KOPT-K1 (cell line): ENCODE results near the gene GSPT2.
"Not testable (repeated sequence)": the region's sequence is repeated elsewhere in the genome, so short reads cannot be mapped to it uniquely, and the experiment has no call there.

ENCODE experiments used
- H3K27ac ChIP-seq: fragments of 200-600 bp; sonication (generic); 2 replicates; pipeline ENCODE4 v1.5.1; 2016; ENCODE audit warnings: antibody characterized with exemption, mild to moderate bottlenecking, low read depth, low read length; ENCODE audit not compliant: poor library complexity, severe bottlenecking
- H3K36me3 ChIP-seq: fragments of 200-600 bp; sonication (generic); 2 replicates; pipeline ENCODE4 v1.5.1; 2017; ENCODE audit warnings: antibody characterized with exemption, mild to moderate bottlenecking, low read length, moderate library complexity; ENCODE audit not compliant: insufficient read depth
- H3K9me3 ChIP-seq: fragments of 200-600 bp; sonication (generic); 2 replicates; pipeline ENCODE4 v1.5.1; 2017; ENCODE audit warnings: antibody characterized with exemption, low read length, mild to moderate bottlenecking; ENCODE audit not compliant: insufficient read depth, poor library complexity, severe bottlenecking

Gene GSPT2

DNA sequence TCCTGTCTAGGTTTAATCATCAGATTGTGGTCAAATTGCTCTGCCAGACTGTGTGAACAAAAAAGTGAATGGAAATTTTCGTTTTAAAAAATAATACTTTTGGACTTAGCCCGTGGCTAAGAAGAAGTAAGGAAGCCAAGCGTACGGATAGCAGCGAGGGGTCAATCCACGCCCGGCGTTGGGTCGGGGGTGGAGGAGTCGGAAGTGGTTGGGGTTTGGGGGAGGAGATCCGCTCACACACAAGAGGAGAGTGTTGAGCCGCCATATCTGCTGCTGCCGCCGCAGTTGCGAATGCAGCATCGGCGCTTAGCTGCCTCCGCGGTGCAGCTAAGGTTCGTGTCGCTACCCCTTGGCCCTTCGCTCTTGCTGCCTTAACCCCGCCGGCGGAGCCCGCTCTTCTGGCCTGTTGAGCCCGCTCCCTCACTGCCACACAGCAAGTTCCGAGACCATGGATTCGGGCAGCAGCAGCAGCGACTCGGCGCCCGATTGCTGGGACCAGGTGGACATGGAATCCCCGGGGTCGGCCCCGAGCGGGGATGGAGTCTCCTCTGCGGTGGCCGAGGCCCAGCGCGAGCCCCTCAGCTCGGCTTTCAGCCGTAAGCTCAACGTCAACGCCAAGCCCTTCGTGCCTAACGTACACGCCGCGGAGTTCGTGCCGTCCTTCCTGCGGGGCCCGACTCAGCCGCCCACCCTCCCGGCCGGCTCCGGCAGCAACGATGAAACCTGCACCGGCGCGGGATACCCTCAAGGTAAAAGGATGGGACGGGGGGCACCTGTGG, at the start of gene GSPT2:
Gene GSPT2, plus strand, starts transcription at position 264 of the 779 bp plus-strand sequence. Its CDS starts 185 bp downstream, at position 449.
- Histone ChIP-seq H3K9me3 (peaks cover 19% of the 10 kb centered on the region), H3K27ac (peak within 1 kb of the TSS; percentile 62), H3K36me3 (peaks cover 10% of the 10 kb centered on the region; the same call in 1 of the 2 replicates)

DNA sequence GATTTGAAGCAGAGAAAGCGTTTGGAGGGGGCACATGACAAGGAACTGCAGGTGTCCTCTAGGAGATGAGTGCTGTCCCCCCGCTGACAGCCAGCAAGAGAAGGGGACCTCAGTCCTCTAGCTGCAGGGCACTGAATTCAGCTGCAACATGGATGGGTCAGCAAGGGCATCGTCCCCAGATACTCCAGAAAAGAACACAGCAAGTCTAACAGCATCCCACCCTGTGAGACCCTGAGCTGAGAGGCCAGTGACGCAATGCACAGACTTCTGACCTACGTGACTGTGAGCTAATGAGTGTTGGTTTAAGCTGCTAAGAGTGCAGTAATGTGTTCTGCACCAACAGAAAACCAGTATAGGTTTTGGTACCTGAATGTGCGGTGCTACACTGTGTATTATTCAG, 49.0 kb upstream of the GSPT2 start:
- H3K27ac ChIP-seq, result no peak overlapping the region
- no peaks in the 10 kb centered on the region for H3K36me3 ChIP-seq

DNA sequence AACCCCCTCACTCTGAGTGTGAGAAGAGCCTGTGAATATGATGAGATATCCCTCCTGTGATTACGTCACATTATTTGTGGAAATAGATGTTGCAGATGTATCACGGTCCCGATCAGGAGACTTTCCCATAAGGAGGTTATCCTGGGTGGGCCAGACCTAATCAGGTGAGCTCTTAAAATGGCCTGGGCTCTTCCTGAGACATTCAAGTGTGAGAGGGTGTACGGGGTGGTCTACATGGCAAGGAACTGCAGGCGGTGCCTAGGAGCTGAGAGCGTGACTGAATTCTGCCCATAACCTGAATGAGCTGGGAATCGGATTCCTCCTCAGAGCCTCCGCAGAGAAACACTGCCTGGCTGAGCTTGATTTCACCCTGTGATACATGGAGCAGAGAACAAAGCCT, 45.8 kb upstream of the GSPT2 start:
- H3K27ac ChIP-seq, result no peak overlapping the region
- no peaks in the 10 kb centered on the region for H3K36me3 ChIP-seq
- H3K9me3 ChIP-seq, result no peaks in the 10 kb centered on the region

More for the DNA sequence above, 49.0 kb upstream of the GSPT2 start:
- no peaks in the 10 kb centered on the region for H3K9me3 ChIP-seq

DNA sequence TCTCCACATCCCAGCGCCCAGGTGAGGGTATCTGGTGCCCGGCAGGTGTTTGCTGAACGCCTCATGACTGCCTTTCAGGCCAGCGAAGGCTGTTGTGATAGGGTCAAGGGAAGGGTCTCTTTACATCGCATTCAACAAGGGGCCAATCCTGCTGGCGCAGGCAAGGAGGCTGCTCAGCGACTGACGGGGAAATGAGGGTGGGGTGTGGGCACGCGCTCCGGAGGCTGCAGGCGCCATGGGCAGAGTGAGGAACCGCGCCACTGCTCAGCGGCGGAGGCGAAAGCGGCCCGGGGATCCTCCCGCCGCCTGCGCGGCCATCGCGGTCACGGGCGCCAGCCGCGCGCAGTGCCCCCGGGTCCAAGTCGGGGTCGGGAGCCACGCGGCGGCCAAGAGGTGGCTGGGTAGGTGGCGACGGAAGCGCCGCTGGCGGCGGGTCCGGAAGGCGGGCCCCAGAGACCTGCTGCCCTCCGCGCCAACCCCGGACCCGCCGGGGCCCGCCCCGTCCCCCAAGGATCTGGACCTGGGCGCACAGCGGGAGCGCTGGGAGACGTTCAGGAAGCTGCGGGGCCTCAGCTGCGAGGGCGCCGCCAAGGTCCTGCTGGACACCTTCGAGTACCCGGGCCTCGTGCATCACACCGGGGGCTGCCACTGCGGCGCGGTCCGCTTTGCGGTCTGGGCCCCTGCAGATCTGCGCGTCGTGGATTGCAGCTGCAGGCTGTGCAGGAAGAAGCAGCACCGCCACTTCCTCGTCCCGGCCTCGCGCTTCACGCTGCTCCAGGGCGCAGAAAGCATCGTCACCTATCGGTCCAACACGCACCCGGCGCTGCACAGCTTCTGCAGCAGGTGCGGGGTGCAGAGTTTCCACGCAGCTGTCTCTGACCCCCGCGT, 32.7 kb upstream of the GSPT2 start, which contains the start of gene CENPVL1:
Gene CENPVL1, plus strand, starts transcription at position 236 of the 888 bp plus-strand sequence. Its CDS starts 0 bp downstream, at position 236.
- not testable (repeated sequence) for H3K9me3 ChIP-seq, H3K36me3 ChIP-seq, H3K27ac ChIP-seq

DNA sequence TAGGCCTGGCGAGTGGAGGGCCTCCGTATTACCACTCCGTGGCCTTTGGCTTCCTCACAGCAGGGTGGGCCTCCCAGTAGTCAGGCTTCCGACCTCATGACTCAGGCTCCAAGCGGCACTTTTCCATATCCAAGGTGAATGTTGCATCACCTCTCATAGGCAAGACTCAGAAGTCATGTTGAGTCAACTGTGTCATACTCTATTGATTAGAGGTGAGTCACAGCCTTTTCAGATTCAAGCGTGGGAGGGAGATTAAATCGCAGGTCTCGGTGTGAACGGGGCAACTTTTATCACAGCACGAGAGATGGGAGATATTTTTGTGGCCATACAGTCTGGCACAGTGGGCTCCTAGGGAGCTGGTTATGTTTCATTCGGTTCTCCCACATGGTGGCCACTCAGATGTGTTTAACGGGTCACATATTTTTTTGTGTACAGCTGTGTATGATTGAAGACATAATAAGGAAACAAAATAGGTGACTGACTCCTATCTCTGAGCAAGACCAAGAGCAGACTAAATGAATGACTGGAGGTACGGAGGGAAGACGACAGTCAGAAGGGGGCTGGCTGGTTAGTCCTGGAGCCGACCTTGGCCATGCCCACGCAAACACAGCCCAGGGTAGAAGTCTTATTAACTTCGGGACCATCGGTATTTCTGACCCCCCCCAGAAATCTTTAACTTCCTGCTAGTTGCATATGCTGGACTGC, 30.1 kb upstream of the GSPT2 start:
- not testable (repeated sequence) for H3K36me3 ChIP-seq, H3K27ac ChIP-seq, H3K9me3 ChIP-seq

DNA sequence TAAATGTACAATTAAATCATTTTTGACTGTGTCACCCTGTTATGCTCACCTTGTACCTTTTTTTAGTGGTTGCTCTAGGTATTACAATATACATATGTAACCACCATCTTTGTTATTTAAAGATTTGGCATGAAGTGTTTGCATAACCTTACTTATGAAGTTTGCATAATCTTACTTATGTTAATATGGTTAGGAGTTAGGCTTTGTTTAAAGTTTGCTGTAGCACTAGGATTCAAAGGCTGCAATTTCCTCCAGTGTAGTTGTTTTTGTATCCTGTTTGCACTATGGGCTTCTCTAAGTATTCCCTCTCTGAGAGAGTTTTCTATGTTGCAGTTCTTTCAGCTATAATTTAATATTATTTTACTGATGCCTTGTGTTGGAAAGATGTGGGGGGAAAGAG, 15.0 kb upstream of the GSPT2 start:
- no peak overlapping the region for H3K27ac ChIP-seq
- no peaks in the 10 kb centered on the region for H3K9me3 ChIP-seq
- no peaks in the 10 kb centered on the region for H3K36me3 ChIP-seq

DNA sequence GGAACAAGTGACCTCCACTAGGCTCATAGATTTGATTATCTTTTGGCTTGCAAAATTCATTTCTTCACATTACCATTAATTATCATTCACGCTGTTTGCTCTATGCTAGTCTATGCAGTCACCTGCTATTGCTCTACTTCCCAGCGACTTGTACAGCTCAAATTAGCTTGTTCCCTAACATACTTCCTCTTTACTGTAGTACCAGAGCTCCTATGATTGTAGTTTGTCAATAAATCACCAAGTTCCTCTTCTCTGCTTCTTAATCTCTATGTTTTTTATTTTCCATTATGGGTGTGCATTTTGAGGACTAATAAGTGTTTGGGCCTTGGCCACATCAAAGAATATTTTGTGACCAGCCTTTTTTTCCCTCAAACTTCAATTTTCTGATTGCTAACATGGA, 6.2 kb upstream of the GSPT2 start:
- no peaks in the 10 kb centered on the region for H3K36me3 ChIP-seq
- no peak overlapping the region for H3K27ac ChIP-seq
- peaks cover 18% of the 10 kb centered on the region for H3K9me3 ChIP-seq

DNA sequence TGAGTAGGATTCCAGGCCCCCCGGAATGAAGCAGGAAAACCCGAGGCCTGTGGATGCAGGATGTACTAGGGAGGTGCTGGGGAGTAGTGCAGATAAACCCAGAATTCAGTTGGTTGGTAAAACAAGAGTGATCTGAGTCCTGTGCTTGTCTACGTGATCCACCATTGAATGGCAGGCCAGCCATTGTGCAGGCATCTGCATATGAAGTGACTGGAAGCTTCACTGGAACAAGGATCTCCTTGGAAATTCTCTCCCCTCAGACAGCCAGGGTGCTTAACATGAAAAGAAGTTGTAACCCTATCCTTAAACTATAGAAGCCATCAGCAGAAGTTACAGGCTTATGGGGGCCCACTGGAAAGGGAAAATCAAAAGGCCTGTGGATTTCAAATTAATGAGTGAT, 656 bp upstream of the GSPT2 start:
- peaks cover 10% of the 10 kb centered on the region; the same call in 1 of the 2 replicates for H3K36me3 ChIP-seq
- peak overlapping the region; percentile 62 for H3K27ac ChIP-seq
- H3K9me3 ChIP-seq, result peaks cover 26% of the 10 kb centered on the region

DNA sequence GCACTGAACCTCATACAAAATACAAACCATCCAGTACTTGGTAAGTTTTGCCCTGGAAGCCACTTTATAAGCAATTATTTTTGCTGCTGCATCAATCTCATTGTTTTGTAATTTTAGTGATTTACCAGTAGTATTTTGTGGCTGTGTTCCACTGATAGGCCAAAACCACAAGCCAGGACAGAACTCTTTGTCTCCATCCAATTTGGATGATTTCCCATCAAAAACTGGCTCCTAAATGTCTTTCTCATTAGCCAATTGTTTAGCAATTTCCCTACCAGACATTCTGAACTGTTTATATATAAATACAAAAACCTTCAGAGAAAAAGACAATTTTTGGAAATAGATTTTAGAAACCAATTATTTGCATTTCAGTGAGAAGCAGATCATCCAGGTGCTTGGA, 4.4 kb downstream of the GSPT2 start:
- Histone ChIP-seq H3K9me3 (peaks cover 14% of the 10 kb centered on the region), H3K27ac (no peak overlapping the region), H3K36me3 (peaks cover 10% of the 10 kb centered on the region; the same call in 1 of the 2 replicates)

DNA sequence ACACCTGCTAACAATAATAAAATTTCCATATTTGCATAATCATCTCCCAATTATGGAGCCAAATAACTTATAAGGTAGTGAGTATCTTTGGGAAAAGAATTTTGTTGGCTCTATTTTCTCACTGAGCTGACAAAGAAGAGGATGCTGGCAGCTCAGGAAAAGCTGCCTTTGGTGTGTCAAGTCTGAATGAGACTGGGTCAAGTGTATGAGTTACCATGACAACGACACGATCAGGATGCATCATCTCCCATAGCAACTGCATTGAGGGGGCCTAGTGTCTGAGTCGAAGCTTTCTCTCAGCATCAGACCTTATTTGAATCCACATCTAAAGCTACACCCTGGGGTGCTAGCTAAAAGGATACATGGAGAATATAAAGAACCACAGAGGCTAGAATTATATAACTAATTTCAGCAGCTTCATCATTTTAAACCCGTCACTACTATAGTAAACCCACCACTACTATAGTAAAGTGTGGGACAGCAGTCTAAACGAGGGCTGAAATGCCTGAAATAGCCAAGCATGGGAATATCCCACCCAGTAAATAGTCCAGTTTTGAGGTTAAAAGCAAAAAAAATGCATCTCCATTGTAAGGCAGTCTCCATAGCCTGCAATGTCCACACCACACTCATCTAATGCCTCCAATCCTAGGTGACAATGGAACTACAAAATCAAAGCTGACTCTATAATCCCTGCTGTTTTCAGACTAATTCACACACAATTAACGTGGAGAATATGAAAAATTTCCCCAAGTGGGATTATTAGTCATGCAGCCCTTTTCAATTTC, 16.0 kb downstream of the GSPT2 start:
- Histone ChIP-seq H3K36me3 (no peaks in the 10 kb centered on the region), H3K27ac (no peak overlapping the region), H3K9me3 (no peaks in the 10 kb centered on the region)

DNA sequence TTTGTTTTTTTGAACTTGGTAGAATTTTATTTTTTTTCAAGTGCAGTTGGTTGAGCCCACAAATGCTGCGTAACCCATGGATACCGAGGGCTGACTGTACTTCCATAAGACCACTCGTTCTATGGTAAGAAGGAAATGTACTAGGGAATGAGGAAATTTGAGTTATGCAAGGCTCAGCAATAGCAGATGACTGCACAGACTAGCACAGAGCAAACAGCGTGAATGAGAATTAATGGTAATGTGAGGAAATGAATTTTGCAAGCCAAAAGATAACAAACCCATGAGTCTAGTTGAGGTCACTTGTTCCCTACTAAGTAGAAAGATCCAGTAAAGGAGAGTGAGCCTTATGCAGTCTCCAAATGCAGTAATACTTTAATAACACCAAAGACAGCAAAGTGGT, 17.4 kb downstream of the GSPT2 start:
- Histone ChIP-seq H3K27ac (no peak overlapping the region), H3K36me3 (no peaks in the 10 kb centered on the region), H3K9me3 (no peaks in the 10 kb centered on the region)

DNA sequence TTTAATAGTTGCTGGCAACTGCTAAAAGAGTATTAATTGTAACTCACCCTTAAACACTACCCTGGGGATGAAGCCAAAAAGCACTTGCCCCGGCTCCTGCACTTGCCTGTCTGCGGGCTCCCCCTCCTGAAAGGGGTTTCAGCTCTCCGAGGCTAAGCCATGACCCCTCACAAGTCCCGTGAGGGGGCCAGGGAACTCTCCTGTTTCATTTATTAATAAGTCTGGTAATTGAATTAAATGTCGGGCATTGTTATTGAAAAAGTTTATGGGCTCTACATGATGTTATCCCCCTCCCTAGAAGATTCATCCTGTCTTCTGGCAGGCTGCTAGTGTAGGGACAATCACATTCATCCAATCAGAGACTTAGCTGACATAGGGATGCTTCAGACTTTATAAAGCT, 23.3 kb downstream of the GSPT2 start:
- Histone ChIP-seq H3K27ac (no peak overlapping the region), H3K36me3 (no peaks in the 10 kb centered on the region), H3K9me3 (no peaks in the 10 kb centered on the region)

DNA sequence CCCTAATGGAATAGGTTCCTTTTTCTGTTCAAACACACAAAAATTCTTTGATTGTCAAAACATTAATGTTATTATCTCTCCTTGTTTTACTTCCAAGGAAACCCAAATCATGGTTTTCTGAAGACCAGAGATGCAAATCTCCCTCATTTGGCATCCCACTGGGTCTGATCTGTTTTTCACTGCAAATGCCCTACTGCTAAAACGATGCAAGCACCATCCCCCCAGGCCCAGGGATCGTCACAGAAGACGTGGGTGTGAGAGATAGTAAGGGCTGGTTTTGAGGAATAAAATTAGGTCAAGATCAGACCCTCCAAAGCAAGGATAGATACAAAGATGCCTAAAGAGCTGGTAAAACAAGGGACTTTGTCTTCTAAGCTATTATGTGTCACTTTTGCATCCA, 33.6 kb downstream of the GSPT2 start:
- Histone ChIP-seq H3K27ac (no peak overlapping the region), H3K36me3 (no peaks in the 10 kb centered on the region), H3K9me3 (no peaks in the 10 kb centered on the region)

DNA sequence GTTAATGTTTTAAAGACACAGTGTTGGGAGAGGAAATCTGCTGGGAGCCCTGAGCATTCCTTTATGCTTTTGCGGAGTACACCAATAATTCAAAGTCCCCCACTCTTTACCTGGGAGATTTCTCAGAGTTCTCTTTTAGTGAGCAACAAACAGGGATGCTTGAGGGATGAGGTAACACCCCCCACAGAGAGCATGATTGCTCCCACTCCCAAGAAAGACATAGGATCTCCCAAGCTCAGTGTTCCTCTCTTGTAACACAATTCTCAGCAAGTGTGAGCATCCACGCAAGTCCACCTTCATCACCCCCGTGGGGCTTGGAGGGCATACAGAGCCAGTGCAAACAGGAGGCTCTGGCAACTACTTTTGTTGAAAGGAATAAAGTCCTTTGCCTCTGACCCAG, 36.1 kb downstream of the GSPT2 start:
- no peaks in the 10 kb centered on the region for H3K9me3 ChIP-seq
- H3K27ac ChIP-seq, result no peak overlapping the region
- no peaks in the 10 kb centered on the region for H3K36me3 ChIP-seq
